ENCODE measurements around the gene GALP. TPM values are rescaled to one million over a fixed set of nuclear protein-coding genes. Genes with fewer than 3 reads are reported as not detected.
"Not testable (repeated sequence)": the region's sequence is repeated elsewhere in the genome, so short reads cannot be mapped to it uniquely, and the experiment has no call there.

Gene GALP
- total and polyA plus RNA-seq, 2 donors (not counting 1 experiment from before 2014, with no cell fraction given): not detected

DNA sequence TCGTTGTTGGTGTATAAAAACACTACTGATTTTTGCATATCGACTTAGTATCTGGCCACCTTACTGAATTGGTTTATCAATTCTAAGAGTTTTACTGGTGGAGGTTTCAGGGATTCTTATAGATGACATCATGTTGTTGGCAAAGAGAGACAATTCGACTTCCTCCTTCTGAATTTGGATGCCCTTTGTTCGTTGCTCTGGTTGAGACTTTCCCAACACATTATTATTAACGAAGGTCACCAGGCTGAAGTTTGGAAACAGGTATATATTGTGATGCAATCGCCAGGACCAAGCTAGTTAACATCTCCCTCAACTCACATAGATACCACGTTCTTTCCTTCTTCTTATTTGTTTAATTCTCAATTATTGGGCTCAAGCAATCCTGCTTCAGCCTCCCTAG is 23.9 kb downstream of the GALP start:
- no peaks in the 10 kb centered on the region for H4K20me1 ChIP-seq (ENCODE audit: control insufficient read depth, insufficient read depth, low read length, poor library complexity, severe bottlenecking)
- no peaks in the 10 kb centered on the region for H3K79me2 ChIP-seq (ENCODE audit: control insufficient read depth, insufficient read depth, low read length)
- ATAC-seq (ENCODE audit: low read depth) (no peak), DNase-seq (no peak)
- intact Hi-C loops (cut with micrococcal nuclease): no loop called here
- no peak overlapping the region for H3K27ac Mint-ChIP-seq
- H3K27me3 Mint-ChIP-seq: peaks cover 15% of the 10 kb centered on the region
- no peak overlapping the region for H3K9ac ChIP-seq (ENCODE audit: low read length)
- H2AFZ ChIP-seq (ENCODE audit: insufficient read depth, low read depth, low read length, poor library complexity, severe bottlenecking): no peak overlapping the region
- H3K4me3 ChIP-seq (ENCODE audit: control extremely low read depth in 1 of 5, extremely low read depth in 1 of 5, insufficient read depth in 1 of 5, low read depth in 2 of 5, low read length in 4 of 5): no peak overlapping the region
- TF ChIP-seq EZH2 (IDR thresholded peaks at IDR 0.05; ENCODE audit: borderline replicate concordance, insufficient read depth, low read depth, low read length, poor library complexity, severe bottlenecking): no peak
- TF ChIP-seq, protein P1, sequence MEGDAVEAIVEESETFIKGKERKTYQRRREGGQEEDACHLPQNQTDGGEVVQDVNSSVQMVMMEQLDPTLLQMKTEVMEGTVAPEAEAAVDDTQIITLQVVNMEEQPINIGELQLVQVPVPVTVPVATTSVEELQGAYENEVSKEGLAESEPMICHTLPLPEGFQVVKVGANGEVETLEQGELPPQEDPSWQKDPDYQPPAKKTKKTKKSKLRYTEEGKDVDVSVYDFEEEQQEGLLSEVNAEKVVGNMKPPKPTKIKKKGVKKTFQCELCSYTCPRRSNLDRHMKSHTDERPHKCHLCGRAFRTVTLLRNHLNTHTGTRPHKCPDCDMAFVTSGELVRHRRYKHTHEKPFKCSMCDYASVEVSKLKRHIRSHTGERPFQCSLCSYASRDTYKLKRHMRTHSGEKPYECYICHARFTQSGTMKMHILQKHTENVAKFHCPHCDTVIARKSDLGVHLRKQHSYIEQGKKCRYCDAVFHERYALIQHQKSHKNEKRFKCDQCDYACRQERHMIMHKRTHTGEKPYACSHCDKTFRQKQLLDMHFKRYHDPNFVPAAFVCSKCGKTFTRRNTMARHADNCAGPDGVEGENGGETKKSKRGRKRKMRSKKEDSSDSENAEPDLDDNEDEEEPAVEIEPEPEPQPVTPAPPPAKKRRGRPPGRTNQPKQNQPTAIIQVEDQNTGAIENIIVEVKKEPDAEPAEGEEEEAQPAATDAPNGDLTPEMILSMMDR (IDR thresholded peaks at IDR 0.05): no peak
- H3K36me3 ChIP-seq (replicated peaks in 1 of 2; ENCODE audit: control extremely low read depth in 1 of 2, control insufficient read depth in 1 of 2, extremely low read depth in 1 of 2, insufficient read depth in 2 of 2, low read length in 1 of 2): no peaks in the 10 kb centered on the region
- H3K4me2 ChIP-seq (replicated peaks; ENCODE audit: low read depth, low read length, poor library complexity, severe bottlenecking): no peak overlapping the region
- ChIA-PET POLR2A (no interaction called here), CTCF (no interaction called here)
- peaks cover 0 to 3% (median 0%) of the 10 kb centered on the region in 4 experiments for H3K27me3 ChIP-seq (replicated peaks in 1 of 4; ENCODE audit: control extremely low read depth in 1 of 4, control insufficient read depth in 3 of 4, insufficient read depth in 4 of 4, low read length in 3 of 4)
- no peaks in the 10 kb centered on the region for H3K4me1 Mint-ChIP-seq
- H3K4me1 ChIP-seq (ENCODE audit: control insufficient read depth in 2 of 2, insufficient read depth in 2 of 2, low read length in 2 of 2): no peaks in the 10 kb centered on the region
- H3K9me3 Mint-ChIP-seq (ENCODE audit: insufficient read depth): no peaks in the 10 kb centered on the region
- no peaks in the 10 kb centered on the region for H3K9me3 ChIP-seq (ENCODE audit: control extremely low read depth in 1 of 3, control insufficient read depth in 2 of 3, insufficient read depth in 1 of 3, low read length in 2 of 3)
- no peak overlapping the region for H3K4me3 Mint-ChIP-seq
- H3K27ac ChIP-seq (ENCODE audit: low read length in 2 of 2): no peak overlapping the region
- 95% methylated on average over 2 of the region's 7 CpGs for WGBS (ENCODE audit: insufficient coverage)

DNA sequence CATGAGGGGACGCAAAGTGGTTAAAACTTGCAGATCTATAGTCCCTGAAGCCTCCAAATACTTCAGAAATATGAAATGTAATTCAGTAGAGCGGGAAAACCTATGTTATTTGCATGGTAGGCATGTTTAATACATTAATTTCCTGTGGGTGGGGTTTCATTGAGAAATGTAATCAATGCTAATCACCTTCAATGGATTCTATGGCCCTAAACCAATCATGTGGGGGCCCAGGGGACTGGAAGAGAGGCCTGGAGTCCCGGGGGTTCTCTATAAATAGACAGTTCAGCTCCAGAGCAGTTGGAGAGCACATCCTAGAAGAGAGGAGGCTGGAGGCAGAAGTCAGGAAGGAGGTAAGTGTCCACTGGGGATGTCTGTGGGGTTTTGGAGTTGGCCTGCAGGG is 26.2 kb downstream of the GALP start, which contains the start of gene ZSCAN5C:
Gene ZSCAN5C, plus strand, starts transcription at position 301 of the 400 bp plus-strand sequence. CDS start 3,641 bp downstream, outside the sequence.
- Histone ChIP-seq H3K4me1 (ENCODE audit: control insufficient read depth in 2 of 2, insufficient read depth in 2 of 2, low read length in 2 of 2) (no peaks in the 10 kb centered on the region), H3K9ac (ENCODE audit: low read length) (no peak within 1 kb of the TSS), H3K27ac (ENCODE audit: low read length in 2 of 2) (no peak within 1 kb of the TSS), H3K36me3 (replicated peaks in 1 of 2; ENCODE audit: control extremely low read depth in 1 of 2, control insufficient read depth in 1 of 2, extremely low read depth in 1 of 2, insufficient read depth in 2 of 2, low read length in 1 of 2) (no peaks in the 10 kb centered on the region), H3K9me3 (ENCODE audit: control extremely low read depth in 1 of 3, control insufficient read depth in 2 of 3, insufficient read depth in 1 of 3, low read length in 2 of 3) (no peaks in the 10 kb centered on the region), H4K20me1 (ENCODE audit: control insufficient read depth, insufficient read depth, low read length, poor library complexity, severe bottlenecking) (no peaks in the 10 kb centered on the region), H3K4me3 (ENCODE audit: control extremely low read depth in 1 of 5, extremely low read depth in 1 of 5, insufficient read depth in 1 of 5, low read depth in 2 of 5, low read length in 4 of 5) (no peak within 1 kb of the TSS), H3K4me2 (replicated peaks; ENCODE audit: low read depth, low read length, poor library complexity, severe bottlenecking) (no peak within 1 kb of the TSS), H2AFZ (ENCODE audit: insufficient read depth, low read depth, low read length, poor library complexity, severe bottlenecking) (no peak within 1 kb of the TSS), H3K27me3 (replicated peaks in 1 of 4; ENCODE audit: control extremely low read depth in 1 of 4, control insufficient read depth in 3 of 4, insufficient read depth in 4 of 4, low read length in 3 of 4) (no peaks in the 10 kb centered on the region), H3K79me2 (ENCODE audit: control insufficient read depth, insufficient read depth, low read length) (no peaks in the 10 kb centered on the region)
- TF ChIP-seq, protein P1 (IDR thresholded peaks at IDR 0.05): no peak
- TF ChIP-seq EZH2 (IDR thresholded peaks at IDR 0.05; ENCODE audit: borderline replicate concordance, insufficient read depth, low read depth, low read length, poor library complexity, severe bottlenecking): no peak
- Mint-ChIP-seq H3K4me3 (no peak within 1 kb of the TSS), H3K27ac (no peak within 1 kb of the TSS), H3K4me1 (no peaks in the 10 kb centered on the region), H3K27me3 (peaks cover 19% of the 10 kb centered on the region), H3K9me3 (ENCODE audit: insufficient read depth) (no peaks in the 10 kb centered on the region)
- no peak for DNase-seq
- WGBS (ENCODE audit: insufficient coverage): 56% methylated on average over 1 of the region's 3 CpGs
- ChIA-PET CTCF (no interaction called here), POLR2A (no interaction called here)
- intact Hi-C loops (cut with micrococcal nuclease): no loop called here
- no peak for ATAC-seq (ENCODE audit: low read depth)

DNA sequence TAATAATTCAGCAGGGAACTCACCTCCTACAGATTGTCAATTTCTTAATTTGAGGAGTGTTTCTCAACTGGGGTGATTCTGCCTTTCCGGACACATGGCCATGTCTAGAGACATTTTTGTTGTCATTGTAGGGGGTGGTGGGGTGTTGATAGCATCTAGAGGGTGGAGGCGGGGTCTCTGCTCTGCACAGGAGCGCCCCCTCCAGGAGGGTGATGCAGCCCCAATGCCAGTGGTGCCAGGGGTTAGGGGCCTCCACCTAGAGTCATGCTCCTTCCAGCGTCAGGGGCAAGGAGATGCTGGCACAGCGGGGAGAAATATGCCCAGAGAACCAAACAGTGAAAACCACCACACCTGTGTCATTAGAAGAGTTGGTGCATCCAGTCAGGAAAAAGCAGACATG is 31.8 kb downstream of the GALP start:
- H3K4me1 ChIP-seq (ENCODE audit: control insufficient read depth in 2 of 2, insufficient read depth in 2 of 2, low read length in 2 of 2); intact Hi-C loops (cut with micrococcal nuclease); POLR2A ChIA-PET; ATAC-seq (ENCODE audit: low read depth); H3K27ac ChIP-seq (ENCODE audit: low read length in 2 of 2); DNase-seq; H3K4me2 ChIP-seq (replicated peaks; ENCODE audit: low read depth, low read length, poor library complexity, severe bottlenecking); H3K79me2 ChIP-seq (ENCODE audit: control insufficient read depth, insufficient read depth, low read length); H3K9me3 Mint-ChIP-seq (ENCODE audit: insufficient read depth); H4K20me1 ChIP-seq (ENCODE audit: control insufficient read depth, insufficient read depth, low read length, poor library complexity, severe bottlenecking); H3K36me3 ChIP-seq (replicated peaks in 1 of 2; ENCODE audit: control extremely low read depth in 1 of 2, control insufficient read depth in 1 of 2, extremely low read depth in 1 of 2, insufficient read depth in 2 of 2, low read length in 1 of 2); H3K9ac ChIP-seq (ENCODE audit: low read length); H2AFZ ChIP-seq (ENCODE audit: insufficient read depth, low read depth, low read length, poor library complexity, severe bottlenecking); CTCF ChIA-PET; H3K4me3 ChIP-seq (ENCODE audit: control extremely low read depth in 1 of 5, extremely low read depth in 1 of 5, insufficient read depth in 1 of 5, low read depth in 2 of 5, low read length in 4 of 5); H3K4me3 Mint-ChIP-seq; H3K27ac Mint-ChIP-seq; H3K27me3 ChIP-seq (replicated peaks in 1 of 4; ENCODE audit: control extremely low read depth in 1 of 4, control insufficient read depth in 3 of 4, insufficient read depth in 4 of 4, low read length in 3 of 4); H3K4me1 Mint-ChIP-seq; H3K9me3 ChIP-seq (ENCODE audit: control extremely low read depth in 1 of 3, control insufficient read depth in 2 of 3, insufficient read depth in 1 of 3, low read length in 2 of 3): not testable (repeated sequence)
- 100% methylated on average over 1 of the region's 5 CpGs for WGBS (ENCODE audit: insufficient coverage)
- H3K27me3 Mint-ChIP-seq: peaks cover 15% of the 10 kb centered on the region
